NCI-H2227 treated with DMSO at 0.1 percent for 48 hours (cell line): ENCODE results near the gene GADD45G.

Source experiments
- DNase-seq: peaks from one replicate; lab custom pipeline; 2025; lab: John Stamatoyannopoulos, UW

The GADD45G gene

DNA sequence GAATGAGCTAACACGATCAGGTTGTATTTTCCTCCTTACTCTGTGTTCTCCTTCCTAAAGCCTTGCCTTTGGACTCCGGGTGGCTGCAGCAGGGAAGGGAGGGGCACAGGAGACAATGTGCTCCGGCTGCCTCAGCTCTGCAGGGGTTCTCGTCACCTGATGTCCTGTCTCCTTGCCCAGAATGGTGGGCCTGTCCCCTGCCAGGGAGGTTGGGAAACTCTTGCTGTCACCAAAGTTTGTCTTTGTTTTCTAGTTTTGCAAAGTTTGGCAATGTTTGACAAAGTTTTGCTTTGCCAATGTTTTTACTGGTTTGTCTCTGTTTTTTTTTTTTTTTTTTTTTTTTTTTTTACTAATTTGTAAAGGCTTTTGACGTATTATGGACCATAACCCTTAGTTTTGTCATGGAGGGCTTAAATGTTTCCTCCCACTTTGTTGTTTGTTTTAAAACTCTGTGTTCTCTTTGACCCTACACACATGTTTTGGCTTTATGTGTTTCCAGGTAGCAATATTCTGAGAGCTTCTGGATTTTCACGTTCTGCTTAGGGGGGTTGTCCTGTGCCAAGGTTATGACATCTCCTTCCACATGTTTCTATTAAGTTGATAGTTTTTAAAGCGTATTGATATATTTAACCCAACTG, 49.3 kb downstream of the GADD45G start:
- DNase-seq = no peak

DNA sequence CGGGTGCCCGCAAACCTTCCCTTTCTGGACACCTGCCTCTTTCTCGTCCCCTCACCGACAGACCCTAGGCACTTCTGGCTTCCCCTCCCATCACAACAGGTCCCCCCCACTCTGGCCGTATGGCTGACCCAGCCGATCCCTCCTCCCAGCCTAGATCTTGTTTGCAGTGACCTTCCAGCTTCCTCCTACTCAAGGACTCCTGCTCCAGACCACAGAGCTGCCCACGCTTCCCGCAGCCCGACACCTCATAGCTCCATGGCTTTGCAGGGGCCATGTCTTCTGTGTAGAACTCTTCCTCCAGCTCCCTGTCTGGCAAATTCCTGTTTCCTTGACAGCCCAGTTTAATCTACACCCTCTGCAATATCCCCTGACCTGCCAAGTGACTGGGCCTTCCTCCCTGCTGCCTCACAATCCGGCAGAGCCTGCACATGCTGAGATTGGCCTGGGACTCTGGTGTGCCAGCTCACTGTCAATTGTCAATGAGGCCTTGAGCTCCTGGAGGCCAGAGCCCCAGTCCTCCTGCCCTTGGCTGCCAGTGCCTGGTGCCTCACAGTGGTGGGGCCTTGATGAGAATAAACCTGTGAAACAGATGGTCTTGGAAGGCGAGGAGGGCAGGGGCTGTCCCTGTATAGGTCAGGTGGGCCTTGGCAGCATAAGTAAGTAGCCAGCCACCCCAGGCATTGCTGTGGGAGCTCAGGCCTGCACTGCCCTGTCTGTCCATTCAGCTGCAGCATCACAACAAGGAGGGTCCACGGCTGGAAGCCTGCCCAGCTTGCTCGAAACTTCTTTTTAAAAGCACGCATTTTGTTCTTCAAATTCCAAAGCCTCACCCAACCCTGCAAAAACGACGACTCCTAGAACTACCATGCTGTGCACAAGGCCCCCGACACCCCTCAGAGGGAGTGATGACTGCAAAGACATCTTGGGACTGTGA, 50.5 kb downstream of the GADD45G start:
- no peak for DNase-seq
